Panc1 (cell line): Measurements from ENCODE around the gene RBM8A. TPM values are rescaled to one million over a fixed set of nuclear protein-coding genes. Genes with fewer than 3 reads are reported as not detected.

Experiments
- ATAC-seq: fragments of 200-7000 bp; cut with Tn5 transposase; 2 replicates; pipeline ENCODE4 v1.9.1; 2020; ENCODE audit warnings: mild to moderate bottlenecking, moderate library complexity
- BruUV-seq: library from RNA; stranded (reverse); fragments of 400-500 nt; replicated peaks from 2 replicates; lab custom pipeline; 2021; lab: Mats Ljungman, UMichigan
- CTCF ChIA-PET: fragments of 300-600 bp; sonication (Branson Sonifier 250); formaldehyde crosslinking; loops from one replicate; lab custom pipeline; 2022; ENCODE audit warnings: antibody characterized with exemption; lab: Charles Lee
- POLR2A ChIA-PET: fragments of 300-600 bp; sonication (Branson Sonifier 250); formaldehyde crosslinking; loops from one replicate; lab custom pipeline; 2022; ENCODE audit warnings: antibody characterized with exemption; lab: Charles Lee
- DNase-seq: peaks from one replicate; pipeline ENCODE4 v3.0.0-alpha.2; 2010; ENCODE audit warnings: low read depth, low spot score
- H3K27ac ChIP-seq: 2 replicates; pipeline ENCODE4 v1.5.1; 2011; ENCODE audit warnings: mild to moderate bottlenecking, low read length, inconsistent platforms
- H3K27me3 ChIP-seq: fragments of 200-500 bp; sonication (Bioruptor generic); 2 replicates; pipeline ENCODE4 v1.6.0; 2014; ENCODE audit warnings: low read length, inconsistent platforms; ENCODE audit not compliant: control insufficient read depth, insufficient read depth
- H3K36me3 ChIP-seq: fragments of 200-500 bp; sonication (Bioruptor generic); 2 replicates; pipeline ENCODE4 v1.5.1; 2014; ENCODE audit warnings: inconsistent platforms, mild to moderate bottlenecking, low read length, moderate library complexity; ENCODE audit not compliant: control insufficient read depth, insufficient read depth
- H3K4me1 ChIP-seq: 2 replicates; pipeline ENCODE4 v1.5.1; 2011; ENCODE audit warnings: inconsistent platforms, mild to moderate bottlenecking, low read length, moderate library complexity; ENCODE audit not compliant: control insufficient read depth, insufficient read depth
- H3K4me3 ChIP-seq, 2 experiments: 2 replicates each; pipeline ENCODE4 v1.5.1; 2011 to 2012; ENCODE audit warnings: low read depth in 2 of 2, low read length in 2 of 2, mild to moderate bottlenecking in 2 of 2, inconsistent platforms in 1 of 2, moderate library complexity in 1 of 2
- H3K9me3 ChIP-seq: fragments of 200-500 bp; sonication (Bioruptor generic); 2 replicates; pipeline ENCODE4 v1.5.1; 2014; ENCODE audit warnings: low read depth, mild to moderate bottlenecking, inconsistent platforms, low read length, moderate library complexity; ENCODE audit not compliant: control insufficient read depth, insufficient read depth
- CTCF ChIP-seq: fragments of 450-650 bp; IDR thresholded peaks from 2 replicates; pipeline ENCODE4 v1.5.1; 2017; ENCODE audit warnings: mild to moderate bottlenecking
- POLR2AphosphoS5 ChIP-seq: IDR thresholded peaks from 2 replicates; pipeline ENCODE4 v1.6.1; 2012; ENCODE audit warnings: mild to moderate bottlenecking, low read depth, low read length, moderate library complexity
- REST ChIP-seq, 2 experiments: IDR thresholded peaks; 2 replicates each; pipeline ENCODE4 v1.6.1; 2011 to 2012; ENCODE audit warnings: low read depth in 2 of 2, control low read depth in 1 of 2, low read length in 1 of 2, mild to moderate bottlenecking in 1 of 2, moderate library complexity in 1 of 2; ENCODE audit not compliant: insufficient read depth in 1 of 2
- SIN3A ChIP-seq: IDR thresholded peaks from 2 replicates; pipeline ENCODE4 v1.6.1; 2012; ENCODE audit warnings: low read depth, mild to moderate bottlenecking, low read length, moderate library complexity, borderline replicate concordance; ENCODE audit not compliant: insufficient read depth
- TCF7L2 ChIP-seq: IDR thresholded peaks from 2 replicates; pipeline ENCODE4 v1.6.1; 2011; ENCODE audit warnings: mild to moderate bottlenecking, low read depth, low read length, inconsistent platforms
- in situ Hi-C: cut with HindIII; loops from 2 replicates; pipeline ENCODE4 v1.10.0; 2016; ENCODE audit warnings: low sequenced_read_pairs, low pct_unique_long_range_greater_than_20kb
- intact Hi-C: fragments of 100-400 bp; cut with micrococcal nuclease; formaldehyde crosslinking; loops from one replicate; pipeline ENCODE4 v1.10.0; 2022; ENCODE audit not compliant: unreplicated experiment
- total RNA-seq: library from RNA; stranded (reverse); gene quantifications from one replicate; pipeline ENCODE4 v1.2.1, GENCODE V29; 2021; ENCODE audit not compliant: unreplicated experiment

Gene RBM8A
- total RNA-seq, 1 experiment from 2014 or later: 172 TPM

- Histone ChIP-seq H3K9me3 (peaks cover under 1% of the 10 kb centered on the region; the same call in 1 of the 2 replicates), H3K4me3 (peak overlapping the region; percentile 76 to 92), H3K27ac (peak overlapping the region; percentile 93), H3K36me3 (no peaks in the 10 kb centered on the region), H3K4me1 (peaks cover 30% of the 10 kb centered on the region), H3K27me3 (no peaks in the 10 kb centered on the region)
- POLR2A ChIA-PET: interaction anchor here (1.2 kb wide), 1 partner anchor 35 kb away, joined by 8 read pairs; the partner anchor contains the start of gene RBM8A
- ATAC-seq: no peak
- no peak for DNase-seq
- no TSS peak for BruUV-seq
- TF ChIP-seq SIN3A (no peak), CTCF (no peak), TCF7L2 (no peak), POLR2AphosphoS5 (no peak), REST (IDR thresholded peaks at IDR 0.05; ENCODE audit: insufficient read depth in 1 of 2, low read depth in 2 of 2, low read length in 1 of 2) (no peak)
- intact Hi-C loops (loop anchor here (5.0 kb wide), 1 partner anchor 70 kb away; no protein-coding TSS in a partner anchor), in situ Hi-C loops (no loop called here)
- CTCF ChIA-PET: interaction anchor here (0.5 to 1.1 kb wide), 4 partner anchors 13 to 50 kb away, joined by 4 to 15 read pairs (median 8); no protein-coding TSS in a partner anchor
Observed at GRCh38 chr1:145962157-145963102, 35.1 kb upstream of the RBM8A start.

- no peaks in the 10 kb centered on the region for H3K36me3 ChIP-seq
- no peaks in the 10 kb centered on the region for H3K9me3 ChIP-seq
- H3K27ac ChIP-seq: peak overlapping the region; percentile 83
- intact Hi-C loops (loop anchor here (5.0 kb wide), 1 partner anchor 69 kb away; no protein-coding TSS in a partner anchor), in situ Hi-C loops (no loop called here)
- TF ChIP-seq CTCF (no peak), TCF7L2 (no peak), POLR2AphosphoS5 (no peak), SIN3A (0 out of 2 replicates have a peak, but pooled peaks have one; percentile 24), REST (IDR thresholded peaks at IDR 0.05; ENCODE audit: insufficient read depth in 1 of 2, low read depth in 2 of 2, low read length in 1 of 2) (no peak)
- no TSS peak for BruUV-seq
- ATAC-seq (no peak), DNase-seq (no peak)
- no peaks in the 10 kb centered on the region for H3K27me3 ChIP-seq
- peak overlapping the region; percentile 76 to 92 for H3K4me3 ChIP-seq
- H3K4me1 ChIP-seq: peaks cover 35% of the 10 kb centered on the region
- POLR2A ChIA-PET: interaction anchor here (1.2 kb wide), 1 partner anchor 34 kb away, joined by 8 read pairs; the partner anchor contains the start of gene RBM8A
- CTCF ChIA-PET: no interaction called here
Observed at GRCh38 chr1:145961425-145962156, 34.3 kb upstream of the RBM8A start.
